ENCODE measurements around the gene ZNF3. TPM values are rescaled to one million over a fixed set of nuclear protein-coding genes. Genes with fewer than 3 reads are reported as not detected.

ZNF3 gene
- total RNA-seq, 4 donors from 2014 or later, result 13.2 to 30.3 (median 24.4) TPM

- Histone ChIP-seq H3K27ac (no peak overlapping the region), H3K36me3 (peaks cover 72% of the 10 kb centered on the region), H3K9me3 (no peaks in the 10 kb centered on the region), H3K27me3 (no peaks in the 10 kb centered on the region), H3K4me1 (no peaks in the 10 kb centered on the region), H3K4me3 (no peak overlapping the region)
- WGBS, result 69% methylated on average over 3 of the region's 13 CpGs
- no peak for DNase-seq (ENCODE audit: low spot score in 2 of 2)
- no peak for TF ChIP-seq POLR2A (IDR thresholded peaks at IDR 0.05)
- TF ChIP-seq, protein P1, sequence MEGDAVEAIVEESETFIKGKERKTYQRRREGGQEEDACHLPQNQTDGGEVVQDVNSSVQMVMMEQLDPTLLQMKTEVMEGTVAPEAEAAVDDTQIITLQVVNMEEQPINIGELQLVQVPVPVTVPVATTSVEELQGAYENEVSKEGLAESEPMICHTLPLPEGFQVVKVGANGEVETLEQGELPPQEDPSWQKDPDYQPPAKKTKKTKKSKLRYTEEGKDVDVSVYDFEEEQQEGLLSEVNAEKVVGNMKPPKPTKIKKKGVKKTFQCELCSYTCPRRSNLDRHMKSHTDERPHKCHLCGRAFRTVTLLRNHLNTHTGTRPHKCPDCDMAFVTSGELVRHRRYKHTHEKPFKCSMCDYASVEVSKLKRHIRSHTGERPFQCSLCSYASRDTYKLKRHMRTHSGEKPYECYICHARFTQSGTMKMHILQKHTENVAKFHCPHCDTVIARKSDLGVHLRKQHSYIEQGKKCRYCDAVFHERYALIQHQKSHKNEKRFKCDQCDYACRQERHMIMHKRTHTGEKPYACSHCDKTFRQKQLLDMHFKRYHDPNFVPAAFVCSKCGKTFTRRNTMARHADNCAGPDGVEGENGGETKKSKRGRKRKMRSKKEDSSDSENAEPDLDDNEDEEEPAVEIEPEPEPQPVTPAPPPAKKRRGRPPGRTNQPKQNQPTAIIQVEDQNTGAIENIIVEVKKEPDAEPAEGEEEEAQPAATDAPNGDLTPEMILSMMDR (IDR thresholded peaks at IDR 0.05), result no peak
- TF ChIP-seq EP300 (IDR thresholded peaks at IDR 0.05), result no peak
- TF ChIP-seq POLR2AphosphoS5 (IDR thresholded peaks at IDR 0.05), result no peak
Observed at GRCh38 chr7:100111914-100112313, 30.4 kb upstream of the ZNF3 start.

GRCh38 chr7:100111156-100111555 is 29.6 kb upstream of the ZNF3 start:
- WGBS, result 80% methylated on average over 4 of the region's 7 CpGs
- no peaks in the 10 kb centered on the region for H3K27me3 ChIP-seq

GRCh38 chr7:100109521-100110163 is 28.1 kb upstream of the ZNF3 start:
- 91% methylated on average over 12 of the region's 12 CpGs for WGBS

More at GRCh38 chr7:100111156-100111555, 29.6 kb upstream of the ZNF3 start:
- Histone ChIP-seq H3K9me3 (no peaks in the 10 kb centered on the region), H3K27ac (no peak overlapping the region), H3K4me3 (no peak overlapping the region), H3K4me1 (no peaks in the 10 kb centered on the region), H3K36me3 (peaks cover 79% of the 10 kb centered on the region)
- DNase-seq (ENCODE audit: low spot score in 2 of 2), result no peak
- TF ChIP-seq, protein P1 (IDR thresholded peaks at IDR 0.05), result no peak
- no peak for TF ChIP-seq POLR2AphosphoS5 (IDR thresholded peaks at IDR 0.05)
- no peak for TF ChIP-seq EP300 (IDR thresholded peaks at IDR 0.05)
- TF ChIP-seq POLR2A (IDR thresholded peaks at IDR 0.05), result no peak

DNA sequence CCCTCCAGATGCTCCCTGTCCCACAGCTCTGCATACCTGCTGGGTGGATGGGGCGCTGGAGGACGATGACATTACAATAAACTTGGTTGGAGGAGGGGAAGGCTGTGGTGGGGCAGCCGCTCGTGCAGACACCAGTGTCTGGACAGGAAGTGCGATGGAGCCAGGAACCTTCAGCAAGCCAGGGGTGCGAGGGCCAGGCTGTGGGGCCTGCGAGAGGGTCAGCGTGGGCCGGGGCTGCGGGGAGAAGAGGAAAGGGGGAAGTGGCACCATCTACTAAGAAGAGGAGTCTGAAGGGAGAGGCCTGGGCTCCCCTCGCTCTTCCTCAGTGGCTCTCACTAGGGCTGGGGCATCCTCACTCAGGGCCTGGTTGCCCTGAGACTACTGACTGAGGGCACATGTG is 26.4 kb upstream of the ZNF3 start:
- Histone ChIP-seq H3K27ac (no peak overlapping the region), H3K27me3 (no peaks in the 10 kb centered on the region), H3K4me3 (no peak overlapping the region), H3K9me3 (no peaks in the 10 kb centered on the region), H3K4me1 (no peaks in the 10 kb centered on the region), H3K36me3 (peaks cover 94% of the 10 kb centered on the region)
- WGBS, result 80% methylated on average over 11 of the region's 11 CpGs
- TF ChIP-seq POLR2AphosphoS5 (IDR thresholded peaks at IDR 0.05) (no peak), POLR2A (IDR thresholded peaks at IDR 0.05) (no peak), EP300 (IDR thresholded peaks at IDR 0.05) (no peak)
- TF ChIP-seq, protein P1 (IDR thresholded peaks at IDR 0.05), result no peak
- DNase-seq (ENCODE audit: low spot score in 2 of 2), result no peak

More at GRCh38 chr7:100109521-100110163, 28.1 kb upstream of the ZNF3 start:
- Histone ChIP-seq H3K36me3 (peaks cover 95% of the 10 kb centered on the region), H3K4me1 (no peaks in the 10 kb centered on the region), H3K9me3 (no peaks in the 10 kb centered on the region), H3K4me3 (no peak overlapping the region), H3K27ac (no peak overlapping the region), H3K27me3 (no peaks in the 10 kb centered on the region)
- DNase-seq (ENCODE audit: low spot score in 2 of 2), result no peak
- TF ChIP-seq, protein P1 (IDR thresholded peaks at IDR 0.05), result no peak
- TF ChIP-seq POLR2AphosphoS5 (IDR thresholded peaks at IDR 0.05), result no peak
- no peak for TF ChIP-seq POLR2A (IDR thresholded peaks at IDR 0.05)
- TF ChIP-seq EP300 (IDR thresholded peaks at IDR 0.05), result no peak

- no peak overlapping the region for H3K27ac ChIP-seq
- H3K4me1 ChIP-seq, result peaks cover 6% of the 10 kb centered on the region
- no peaks in the 10 kb centered on the region for H3K9me3 ChIP-seq
- 83% methylated on average over 25 of the region's 25 CpGs for WGBS
- H3K36me3 ChIP-seq, result peaks cover 87% of the 10 kb centered on the region
- TF ChIP-seq EP300 (IDR thresholded peaks at IDR 0.05) (no peak), POLR2AphosphoS5 (IDR thresholded peaks at IDR 0.05) (no peak), POLR2A (IDR thresholded peaks at IDR 0.05) (no peak)
- TF ChIP-seq, protein P1 (IDR thresholded peaks at IDR 0.05), result no peak
- no peak overlapping the region for H3K4me3 ChIP-seq
- H3K27me3 ChIP-seq, result no peaks in the 10 kb centered on the region
- no peak for DNase-seq (ENCODE audit: low spot score in 2 of 2)
Observed at GRCh38 chr7:100107125-100107737, 25.7 kb upstream of the ZNF3 start.
